Astrocyte of the spinal cord (primary cell): ENCODE results near the gene CCDC93.

ENCODE experiments used
- DNase-seq: peaks from one replicate; pipeline ENCODE4 v3.0.0; 2011; ENCODE audit warnings: low read depth, low spot score
- H3K4me3 ChIP-seq: 2 replicates; pipeline ENCODE4 v1.5.1; 2011; ENCODE audit warnings: low read depth, mild to moderate bottlenecking, low read length, moderate library complexity
- in situ Hi-C: cut with HindIII; loops from 2 replicates; pipeline ENCODE4 v1.10.0; 2017; ENCODE audit warnings: low sequenced_read_pairs
- TF ChIP-seq, protein P1 (sequence below): IDR thresholded peaks from 2 replicates; pipeline ENCODE4 v1.5.1; 2012; ENCODE audit warnings: low read depth, mild to moderate bottlenecking, low read length, inconsistent platforms

CCDC93 gene

GRCh38 chr2:117979911-117980701 is 33.8 kb downstream of the CCDC93 start:
- in situ Hi-C loops: no loop called here
- DNase-seq: peak; percentile 69
- TF ChIP-seq, protein P1, sequence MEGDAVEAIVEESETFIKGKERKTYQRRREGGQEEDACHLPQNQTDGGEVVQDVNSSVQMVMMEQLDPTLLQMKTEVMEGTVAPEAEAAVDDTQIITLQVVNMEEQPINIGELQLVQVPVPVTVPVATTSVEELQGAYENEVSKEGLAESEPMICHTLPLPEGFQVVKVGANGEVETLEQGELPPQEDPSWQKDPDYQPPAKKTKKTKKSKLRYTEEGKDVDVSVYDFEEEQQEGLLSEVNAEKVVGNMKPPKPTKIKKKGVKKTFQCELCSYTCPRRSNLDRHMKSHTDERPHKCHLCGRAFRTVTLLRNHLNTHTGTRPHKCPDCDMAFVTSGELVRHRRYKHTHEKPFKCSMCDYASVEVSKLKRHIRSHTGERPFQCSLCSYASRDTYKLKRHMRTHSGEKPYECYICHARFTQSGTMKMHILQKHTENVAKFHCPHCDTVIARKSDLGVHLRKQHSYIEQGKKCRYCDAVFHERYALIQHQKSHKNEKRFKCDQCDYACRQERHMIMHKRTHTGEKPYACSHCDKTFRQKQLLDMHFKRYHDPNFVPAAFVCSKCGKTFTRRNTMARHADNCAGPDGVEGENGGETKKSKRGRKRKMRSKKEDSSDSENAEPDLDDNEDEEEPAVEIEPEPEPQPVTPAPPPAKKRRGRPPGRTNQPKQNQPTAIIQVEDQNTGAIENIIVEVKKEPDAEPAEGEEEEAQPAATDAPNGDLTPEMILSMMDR: no peak
- no peak overlapping the region for H3K4me3 ChIP-seq

GRCh38 chr2:117977696-117978095 is 36.2 kb downstream of the CCDC93 start:
- TF ChIP-seq, protein P1: no peak

GRCh38 chr2:117976581-117976980 is 37.3 kb downstream of the CCDC93 start:
- no peak overlapping the region for H3K4me3 ChIP-seq
- DNase-seq: no peak
- in situ Hi-C loops: no loop called here
- TF ChIP-seq, protein P1: no peak

More at GRCh38 chr2:117977696-117978095, 36.2 kb downstream of the CCDC93 start:
- DNase-seq: no peak
- H3K4me3 ChIP-seq: no peak overlapping the region
- in situ Hi-C loops: no loop called here

- TF ChIP-seq, protein P1: no peak
- no peak overlapping the region for H3K4me3 ChIP-seq
- DNase-seq: no peak
- in situ Hi-C loops: no loop called here
These were observed 40.3 kb downstream of the CCDC93 start for GRCh38 chr2:117973498-117974082.

DNA sequence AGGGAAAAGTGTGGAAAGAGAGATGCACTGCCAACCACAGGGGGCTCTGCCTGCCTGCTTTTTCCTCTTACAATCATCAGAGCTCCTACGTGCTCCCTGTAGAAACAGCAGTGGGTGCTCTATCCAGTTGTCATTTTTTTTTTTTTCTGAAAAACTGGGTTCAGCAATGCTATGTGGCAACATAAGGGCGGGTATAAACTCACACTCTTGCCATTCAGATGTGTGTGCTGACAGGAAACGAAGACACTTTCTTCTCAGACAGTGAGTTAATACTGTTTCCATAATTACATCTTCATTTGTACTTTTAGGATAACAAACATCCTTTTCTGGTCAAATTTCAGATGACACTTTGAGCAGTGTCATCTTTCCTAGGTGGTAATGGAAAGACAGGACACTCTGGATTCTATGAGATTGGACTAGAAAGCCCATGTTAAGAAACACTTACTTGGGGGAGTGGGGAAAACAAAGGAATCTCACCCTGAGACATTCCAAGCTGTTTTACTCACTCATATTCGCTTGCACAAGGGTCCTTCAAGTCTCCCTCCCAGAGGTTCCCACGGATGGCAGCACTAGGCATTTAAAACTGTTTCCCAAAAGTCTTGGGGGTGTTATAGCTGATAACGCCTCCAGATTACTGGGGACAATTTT is 41.3 kb downstream of the CCDC93 start:
- in situ Hi-C loops: no loop called here
- no peak for DNase-seq
- H3K4me3 ChIP-seq: no peak overlapping the region
- TF ChIP-seq, protein P1: no peak

GRCh38 chr2:117968722-117969121 is 45.1 kb downstream of the CCDC93 start:
- TF ChIP-seq, protein P1: no peak
- DNase-seq: no peak
- in situ Hi-C loops: no loop called here
- no peak overlapping the region for H3K4me3 ChIP-seq
